Uterus (tissue), 2 donors: ENCODE measurements around the gene SCN4A.
"Not testable (repeated sequence)": the region's sequence is repeated elsewhere in the genome, so short reads cannot be mapped to it uniquely, and the experiment has no call there.

Source experiments
- CTCF ChIP-seq, 4 experiments: fragments of 200-600 bp in 2 of 4; fragments of 450-650 bp in 2 of 4; sonication (generic) in 2 of 4; IDR thresholded peaks; one replicate each; pipeline ENCODE4 v1.5.1; 2016 to 2019; ENCODE audit warnings: antibody characterized with exemption in 4 of 4, mild to moderate bottlenecking in 2 of 4, moderate library complexity in 1 of 4
- POLR2A ChIP-seq, 2 donors: fragments of 450-650 bp; IDR thresholded peaks; one replicate each; pipeline ENCODE4 v1.6.1; 2016; ENCODE audit warnings: antibody characterized with exemption in 2 of 2, mild to moderate bottlenecking in 1 of 2, moderate library complexity in 1 of 2

- not testable (repeated sequence) for TF ChIP-seq CTCF, POLR2A (IDR thresholded peaks at IDR 0.05)
Observed at GRCh38 chr17:63915753-63916152, 57.0 kb downstream of the SCN4A start.
